ENCODE data around the gene TTBK1.

TTBK1 gene

DNA sequence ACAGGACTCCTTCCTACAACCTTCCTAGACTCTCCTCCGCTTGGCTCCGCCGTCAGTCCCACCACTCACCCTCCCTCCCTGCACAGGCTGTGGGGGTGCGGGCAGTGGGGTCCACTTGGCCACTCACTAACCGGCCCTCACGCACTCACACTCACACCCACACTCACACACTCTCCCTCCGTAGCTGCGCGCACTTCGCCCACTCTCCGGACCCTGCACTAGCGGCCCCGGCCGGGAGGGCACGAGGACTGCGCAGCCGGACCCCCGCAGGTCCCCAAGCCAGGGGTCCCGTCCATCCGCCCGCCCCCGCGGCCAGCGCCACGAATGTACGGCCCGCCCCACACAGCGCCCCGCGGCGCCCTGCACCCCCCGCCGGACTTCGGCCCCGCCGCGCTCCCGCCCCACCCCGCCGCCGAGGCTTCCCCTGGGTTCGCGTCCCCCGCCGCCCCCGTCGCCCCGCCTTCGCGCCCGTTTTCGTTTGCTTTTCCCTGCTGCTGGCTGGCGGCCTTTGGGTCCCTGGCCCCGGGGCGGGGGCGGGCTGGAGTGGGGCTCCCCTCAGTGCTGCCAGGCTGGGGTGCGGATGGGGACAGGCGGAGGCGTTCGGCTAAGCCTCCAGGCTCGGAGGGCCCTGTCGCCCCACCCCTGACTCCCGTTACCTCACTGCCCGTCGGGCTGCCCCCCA, 31.8 kb downstream of the TTBK1 start:
- no peak overlapping the region for H3K9ac ChIP-seq (ENCODE audit: low read depth, low read length)
- H3K9me3 ChIP-seq (ENCODE audit: control insufficient read depth, insufficient read depth, low read length), result no peaks in the 10 kb centered on the region
- H3K36me3 ChIP-seq (ENCODE audit: control insufficient read depth, insufficient read depth, low read length), result no peaks in the 10 kb centered on the region
- H3K4me3 ChIP-seq (ENCODE audit: low read depth, low read length), result peak overlapping the region; percentile 49
- H3K27me3 ChIP-seq (ENCODE audit: control insufficient read depth, insufficient read depth, low read length), result peaks cover 76% of the 10 kb centered on the region
- peaks cover 19% of the 10 kb centered on the region for H3K4me1 ChIP-seq (ENCODE audit: control insufficient read depth, insufficient read depth, low read length)
- no peak overlapping the region for H3K27ac ChIP-seq (ENCODE audit: low read depth, low read length)

DNA sequence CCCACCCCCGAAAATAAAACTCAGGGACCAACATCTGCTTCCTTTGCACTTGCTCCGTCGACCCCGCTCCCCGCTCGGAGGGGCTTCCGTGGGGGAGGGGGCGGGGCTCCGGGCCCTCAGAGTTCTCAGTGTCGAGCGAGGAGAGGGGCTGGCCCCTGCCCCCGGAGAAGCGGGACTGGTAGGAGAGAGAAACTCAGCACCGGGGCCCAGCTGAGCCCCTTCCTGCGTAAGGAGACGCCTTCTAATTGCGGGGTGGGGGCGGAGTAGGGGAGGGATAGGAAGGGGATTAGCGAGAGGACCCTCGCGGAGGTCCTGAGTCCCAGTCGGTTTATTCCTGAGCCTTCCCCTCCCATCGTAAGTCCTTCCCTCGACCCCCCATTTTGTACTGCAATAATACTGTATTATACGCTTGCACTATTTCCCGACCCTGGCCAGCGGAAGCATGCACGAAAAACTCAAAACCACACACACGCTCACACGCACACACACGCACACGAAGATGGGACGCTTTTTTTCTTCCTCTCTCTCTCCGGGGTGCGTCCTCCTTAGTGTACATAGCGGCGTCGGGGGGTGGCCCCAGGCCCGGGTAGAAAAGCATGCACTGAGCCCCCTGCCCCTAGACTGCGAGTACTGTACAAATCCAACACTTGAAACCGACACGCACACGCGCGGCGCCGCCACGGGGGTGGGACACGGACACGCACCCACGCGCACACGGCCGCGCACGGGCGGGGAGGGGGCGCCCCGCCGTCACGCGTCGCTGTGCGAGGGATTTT, 32.7 kb downstream of the TTBK1 start:
- Histone ChIP-seq H3K36me3 (ENCODE audit: control insufficient read depth, insufficient read depth, low read length) (no peaks in the 10 kb centered on the region), H3K27me3 (ENCODE audit: control insufficient read depth, insufficient read depth, low read length) (peaks cover 66% of the 10 kb centered on the region), H3K4me1 (ENCODE audit: control insufficient read depth, insufficient read depth, low read length) (peaks cover 16% of the 10 kb centered on the region), H3K9ac (ENCODE audit: low read depth, low read length) (no peak overlapping the region), H3K4me3 (ENCODE audit: low read depth, low read length) (peak overlapping the region; percentile 49), H3K27ac (ENCODE audit: low read depth, low read length) (no peak overlapping the region), H3K9me3 (ENCODE audit: control insufficient read depth, insufficient read depth, low read length) (no peaks in the 10 kb centered on the region)

DNA sequence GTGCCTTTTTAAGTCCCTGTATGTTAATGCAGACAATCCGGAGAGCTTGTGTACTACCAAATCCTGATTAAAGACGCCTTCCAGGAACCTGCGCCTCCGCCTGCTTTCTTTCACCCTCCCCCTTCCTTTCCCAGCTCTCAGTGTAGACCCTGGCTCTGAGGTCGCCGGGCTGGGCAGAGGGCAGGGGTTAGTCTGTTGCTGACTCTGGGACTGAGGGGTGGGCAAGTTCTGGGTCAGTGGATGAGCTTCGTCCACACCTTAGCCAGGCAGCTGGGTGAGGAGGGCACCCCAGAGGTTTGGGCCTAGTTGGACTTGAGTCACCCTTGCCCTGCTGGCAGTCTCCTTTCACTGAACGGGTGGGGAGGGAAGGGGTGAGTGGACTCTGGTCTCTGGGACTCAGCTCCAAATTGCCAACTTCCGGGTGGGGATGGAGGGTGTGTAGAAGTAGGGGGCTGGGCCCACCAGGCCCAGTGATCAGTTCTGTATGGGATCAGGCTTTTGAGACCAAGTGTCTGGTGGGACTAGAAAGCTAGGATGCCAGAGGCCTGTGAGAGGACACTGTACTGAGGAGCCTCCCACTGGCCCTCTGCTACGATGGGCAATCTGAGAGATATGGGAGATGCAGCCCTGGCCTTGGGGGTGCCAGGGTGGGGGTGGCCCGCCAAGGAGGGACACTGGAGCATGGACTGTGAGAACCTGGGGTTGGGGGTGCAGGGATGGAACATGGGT, 33.5 kb downstream of the TTBK1 start:
- Histone ChIP-seq H3K36me3 (ENCODE audit: control insufficient read depth, insufficient read depth, low read length) (no peaks in the 10 kb centered on the region), H3K27me3 (ENCODE audit: control insufficient read depth, insufficient read depth, low read length) (peaks cover 61% of the 10 kb centered on the region), H3K9ac (ENCODE audit: low read depth, low read length) (no peak overlapping the region), H3K27ac (ENCODE audit: low read depth, low read length) (no peak overlapping the region), H3K4me1 (ENCODE audit: control insufficient read depth, insufficient read depth, low read length) (peaks cover 16% of the 10 kb centered on the region), H3K4me3 (ENCODE audit: low read depth, low read length) (peak overlapping the region; percentile 49), H3K9me3 (ENCODE audit: control insufficient read depth, insufficient read depth, low read length) (no peaks in the 10 kb centered on the region)

DNA sequence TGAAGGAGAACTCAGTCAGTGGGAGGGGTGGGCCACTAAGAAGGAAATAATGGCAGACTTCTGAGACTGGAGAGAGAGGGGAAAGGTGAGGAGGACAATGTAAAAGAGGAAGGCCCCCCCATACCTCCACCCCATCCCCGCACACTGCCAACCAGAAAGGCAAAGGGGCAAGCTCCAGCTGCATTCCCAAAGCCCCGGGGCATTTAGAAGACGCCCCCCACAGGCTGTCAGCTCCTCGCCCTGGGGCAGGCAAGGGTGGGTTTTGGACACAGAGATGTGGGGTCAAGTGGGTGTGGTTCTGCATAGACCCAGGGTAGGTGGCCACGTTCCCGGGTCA, 34.0 kb downstream of the TTBK1 start:
- Histone ChIP-seq H3K9me3 (ENCODE audit: control insufficient read depth, insufficient read depth, low read length) (no peaks in the 10 kb centered on the region), H3K4me1 (ENCODE audit: control insufficient read depth, insufficient read depth, low read length) (peaks cover 16% of the 10 kb centered on the region), H3K9ac (ENCODE audit: low read depth, low read length) (no peak overlapping the region), H3K36me3 (ENCODE audit: control insufficient read depth, insufficient read depth, low read length) (no peaks in the 10 kb centered on the region), H3K4me3 (ENCODE audit: low read depth, low read length) (no peak overlapping the region), H3K27me3 (ENCODE audit: control insufficient read depth, insufficient read depth, low read length) (peaks cover 58% of the 10 kb centered on the region), H3K27ac (ENCODE audit: low read depth, low read length) (no peak overlapping the region)

DNA sequence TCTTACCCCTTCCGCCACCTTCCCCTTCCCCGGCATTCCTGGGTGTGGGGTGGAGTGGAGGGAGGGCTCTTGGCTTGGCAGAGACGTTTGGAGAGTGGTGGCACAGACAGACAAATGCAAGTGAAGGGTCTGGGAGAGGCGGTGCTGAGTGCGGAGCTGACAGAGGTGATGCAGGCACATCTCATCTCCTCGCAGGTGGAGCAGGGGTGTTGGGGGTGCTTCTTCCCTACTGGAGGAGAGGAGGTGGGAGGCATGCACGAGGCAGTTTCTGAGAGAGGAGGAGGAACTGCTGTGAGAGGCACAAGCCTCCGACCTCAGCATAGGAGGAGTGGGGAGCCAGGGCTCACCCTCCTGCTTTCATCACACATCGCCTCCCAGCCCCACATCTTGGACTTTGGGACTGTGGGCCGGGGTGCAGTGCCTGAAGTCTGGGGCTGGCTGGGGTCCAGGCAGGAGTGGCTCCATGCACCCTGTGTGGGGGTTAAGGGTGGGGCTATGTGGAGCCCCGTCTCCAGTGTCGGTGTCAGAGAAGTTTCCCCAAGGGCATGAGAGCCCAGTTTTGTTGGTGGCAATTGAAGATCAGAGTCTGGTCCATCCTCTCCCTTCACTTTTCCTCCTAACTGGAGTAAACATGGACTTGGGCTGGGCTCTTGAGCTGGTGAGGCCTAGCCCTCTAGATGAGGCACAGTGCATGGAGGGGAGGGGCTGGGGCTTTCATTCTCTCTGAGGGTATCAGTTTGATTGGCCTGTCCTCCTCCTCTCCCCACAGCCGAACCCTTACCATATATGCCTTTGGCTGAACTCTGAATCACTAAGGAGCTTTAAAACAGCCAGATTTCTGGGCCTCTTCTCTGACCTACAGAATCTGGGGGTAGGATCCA, 34.6 kb downstream of the TTBK1 start:
- no peaks in the 10 kb centered on the region for H3K36me3 ChIP-seq (ENCODE audit: control insufficient read depth, insufficient read depth, low read length)
- H3K4me1 ChIP-seq (ENCODE audit: control insufficient read depth, insufficient read depth, low read length), result peaks cover 16% of the 10 kb centered on the region
- H3K27ac ChIP-seq (ENCODE audit: low read depth, low read length), result peak overlapping the region; percentile 42
- H3K9ac ChIP-seq (ENCODE audit: low read depth, low read length), result no peak overlapping the region
- H3K9me3 ChIP-seq (ENCODE audit: control insufficient read depth, insufficient read depth, low read length), result no peaks in the 10 kb centered on the region
- no peak overlapping the region for H3K4me3 ChIP-seq (ENCODE audit: low read depth, low read length)
- H3K27me3 ChIP-seq (ENCODE audit: control insufficient read depth, insufficient read depth, low read length), result peaks cover 52% of the 10 kb centered on the region

DNA sequence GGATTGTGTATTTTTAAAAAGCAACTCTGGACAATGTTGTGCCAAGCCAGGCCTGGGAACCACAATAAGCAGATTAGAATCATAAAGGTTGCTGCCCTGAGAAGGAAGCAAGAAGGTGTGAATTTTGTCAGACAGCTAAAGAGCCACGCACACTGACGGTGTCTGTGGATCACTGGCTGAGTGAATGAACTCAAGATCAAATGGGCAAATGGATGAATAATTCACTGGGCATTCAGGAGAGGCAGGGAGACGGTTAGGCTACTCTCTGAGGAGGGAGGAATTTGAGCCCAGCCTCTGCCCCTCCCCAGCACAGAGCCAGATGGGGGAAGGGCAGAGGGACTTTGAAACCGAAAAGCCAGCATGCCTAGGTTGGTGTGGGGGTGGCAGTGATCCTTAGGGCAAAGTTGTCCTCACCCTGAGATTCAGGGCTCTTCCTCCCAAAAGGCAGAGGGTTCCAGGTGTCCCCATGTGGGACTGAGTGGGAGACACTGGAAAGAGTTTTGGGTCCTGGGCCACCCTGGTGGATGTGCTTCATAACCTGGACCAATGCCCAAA, 35.3 kb downstream of the TTBK1 start:
- peaks cover 16% of the 10 kb centered on the region for H3K4me1 ChIP-seq (ENCODE audit: control insufficient read depth, insufficient read depth, low read length)
- H3K9me3 ChIP-seq (ENCODE audit: control insufficient read depth, insufficient read depth, low read length), result no peaks in the 10 kb centered on the region
- peak overlapping the region; percentile 42 for H3K27ac ChIP-seq (ENCODE audit: low read depth, low read length)
- no peak overlapping the region for H3K4me3 ChIP-seq (ENCODE audit: low read depth, low read length)
- peaks cover 44% of the 10 kb centered on the region for H3K27me3 ChIP-seq (ENCODE audit: control insufficient read depth, insufficient read depth, low read length)
- no peaks in the 10 kb centered on the region for H3K36me3 ChIP-seq (ENCODE audit: control insufficient read depth, insufficient read depth, low read length)
- no peak overlapping the region for H3K9ac ChIP-seq (ENCODE audit: low read depth, low read length)

- Histone ChIP-seq H3K27ac (ENCODE audit: low read depth, low read length) (no peak overlapping the region), H3K4me1 (ENCODE audit: control insufficient read depth, insufficient read depth, low read length) (peaks cover 16% of the 10 kb centered on the region), H3K9ac (ENCODE audit: low read depth, low read length) (no peak overlapping the region), H3K4me3 (ENCODE audit: low read depth, low read length) (no peak overlapping the region), H3K27me3 (ENCODE audit: control insufficient read depth, insufficient read depth, low read length) (peaks cover 39% of the 10 kb centered on the region), H3K9me3 (ENCODE audit: control insufficient read depth, insufficient read depth, low read length) (no peaks in the 10 kb centered on the region), H3K36me3 (ENCODE audit: control insufficient read depth, insufficient read depth, low read length) (no peaks in the 10 kb centered on the region)
Observed at GRCh38 chr6:43280234-43280633, 37.0 kb downstream of the TTBK1 start.

DNA sequence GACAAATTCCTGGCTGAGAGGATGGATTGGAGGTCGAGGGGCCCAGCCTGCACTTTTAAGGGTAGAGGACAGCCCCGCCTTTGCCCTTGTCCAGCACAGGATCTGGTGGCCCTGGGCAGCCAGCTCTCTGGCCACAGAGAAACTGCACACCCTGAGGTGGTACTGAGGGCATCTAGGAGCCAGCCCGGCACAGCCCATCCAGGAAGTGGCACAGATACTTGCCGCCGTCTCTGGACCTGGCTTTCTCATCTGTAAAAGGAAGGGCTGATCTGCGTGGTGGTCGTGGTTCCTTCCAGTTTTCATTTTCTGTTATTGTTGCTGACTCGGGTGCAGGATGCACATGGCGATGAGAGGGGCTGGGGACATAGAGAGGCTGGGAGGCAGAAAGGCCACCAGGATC, 38.8 kb downstream of the TTBK1 start:
- Histone ChIP-seq H3K27me3 (ENCODE audit: control insufficient read depth, insufficient read depth, low read length) (peaks cover 31% of the 10 kb centered on the region), H3K4me3 (ENCODE audit: low read depth, low read length) (no peak overlapping the region), H3K9ac (ENCODE audit: low read depth, low read length) (no peak overlapping the region), H3K9me3 (ENCODE audit: control insufficient read depth, insufficient read depth, low read length) (no peaks in the 10 kb centered on the region), H3K27ac (ENCODE audit: low read depth, low read length) (no peak overlapping the region), H3K36me3 (ENCODE audit: control insufficient read depth, insufficient read depth, low read length) (no peaks in the 10 kb centered on the region), H3K4me1 (ENCODE audit: control insufficient read depth, insufficient read depth, low read length) (peaks cover 11% of the 10 kb centered on the region)

GRCh38 chr6:43282636-43283513, 39.6 kb downstream of the TTBK1 start:
- no peak overlapping the region for H3K4me3 ChIP-seq (ENCODE audit: low read depth, low read length)
- peaks cover 11% of the 10 kb centered on the region for H3K4me1 ChIP-seq (ENCODE audit: control insufficient read depth, insufficient read depth, low read length)
- no peaks in the 10 kb centered on the region for H3K36me3 ChIP-seq (ENCODE audit: control insufficient read depth, insufficient read depth, low read length)
- H3K27me3 ChIP-seq (ENCODE audit: control insufficient read depth, insufficient read depth, low read length), result peaks cover 26% of the 10 kb centered on the region
- no peaks in the 10 kb centered on the region for H3K9me3 ChIP-seq (ENCODE audit: control insufficient read depth, insufficient read depth, low read length)
- no peak overlapping the region for H3K27ac ChIP-seq (ENCODE audit: low read depth, low read length)
- no peak overlapping the region for H3K9ac ChIP-seq (ENCODE audit: low read depth, low read length)

DNA sequence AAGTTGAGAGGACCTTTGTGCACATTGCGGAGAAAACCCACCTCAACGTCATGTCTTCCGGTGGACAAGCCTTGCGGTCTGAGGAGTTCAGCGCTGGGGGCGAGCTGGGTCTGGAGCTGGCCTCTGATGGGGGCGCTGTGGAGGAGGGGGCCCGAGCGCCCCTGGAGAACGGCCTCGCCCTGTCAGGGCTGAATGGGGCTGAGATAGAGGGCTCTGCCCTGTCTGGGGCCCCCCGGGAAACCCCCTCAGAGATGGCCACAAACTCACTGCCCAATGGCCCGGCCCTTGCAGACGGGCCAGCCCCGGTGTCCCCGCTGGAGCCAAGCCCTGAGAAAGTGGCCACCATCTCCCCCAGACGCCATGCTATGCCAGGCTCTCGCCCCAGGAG, 40.2 kb downstream of the TTBK1 start:
- Histone ChIP-seq H3K4me1 (ENCODE audit: control insufficient read depth, insufficient read depth, low read length) (peaks cover 6% of the 10 kb centered on the region), H3K36me3 (ENCODE audit: control insufficient read depth, insufficient read depth, low read length) (no peaks in the 10 kb centered on the region), H3K27me3 (ENCODE audit: control insufficient read depth, insufficient read depth, low read length) (peaks cover 26% of the 10 kb centered on the region), H3K27ac (ENCODE audit: low read depth, low read length) (no peak overlapping the region), H3K9me3 (ENCODE audit: control insufficient read depth, insufficient read depth, low read length) (no peaks in the 10 kb centered on the region), H3K9ac (ENCODE audit: low read depth, low read length) (no peak overlapping the region), H3K4me3 (ENCODE audit: low read depth, low read length) (no peak overlapping the region)
